NCI-H128 (cell line): ENCODE data around the gene RPS6KA4.
A peak's percentile ranks its signal among the peaks of the same experiment; 100 is the strongest.

ENCODE experiments used
- DNase-seq: peaks from one replicate; lab custom pipeline; 2025; ENCODE audit not compliant: unreplicated experiment; lab: John Stamatoyannopoulos, UW

The RPS6KA4 gene

GRCh38 chr11:64324692-64325469, 34.1 kb upstream of the RPS6KA4 start:
- no peak for DNase-seq

GRCh38 chr11:64327375-64327774, 31.6 kb upstream of the RPS6KA4 start:
- no peak for DNase-seq

- no peak for DNase-seq
Observed at GRCh38 chr11:64327993-64328392, 31.0 kb upstream of the RPS6KA4 start.

GRCh38 chr11:64330888-64331287, 28.1 kb upstream of the RPS6KA4 start:
- DNase-seq: no peak

- DNase-seq: no peak
Observed at GRCh38 chr11:64331569-64332371, 27.2 kb upstream of the RPS6KA4 start.

GRCh38 chr11:64333556-64333955, 25.4 kb upstream of the RPS6KA4 start:
- no peak for DNase-seq

GRCh38 chr11:64334764-64335735, 23.9 kb upstream of the RPS6KA4 start:
- DNase-seq: peak; percentile 31

GRCh38 chr11:64337538-64338249, 21.3 kb upstream of the RPS6KA4 start:
- no peak for DNase-seq

GRCh38 chr11:64338716-64339115, 20.2 kb upstream of the RPS6KA4 start:
- no peak for DNase-seq

- DNase-seq: no peak
Observed at GRCh38 chr11:64339286-64339685, 19.7 kb upstream of the RPS6KA4 start.

- no peak for DNase-seq
Observed at GRCh38 chr11:64339754-64340408, 19.1 kb upstream of the RPS6KA4 start, which contains the start of gene CCDC88B. Gene CCDC88B, plus strand, starts transcription at chr11:64340204. Its CDS starts 63 bp downstream, at chr11:64340267.

GRCh38 chr11:64340671-64341335, 18.2 kb upstream of the RPS6KA4 start:
- no peak for DNase-seq

- DNase-seq: no peak
Observed at GRCh38 chr11:64341429-64341828, 17.5 kb upstream of the RPS6KA4 start.

GRCh38 chr11:64341851-64342791, 16.8 kb upstream of the RPS6KA4 start:
- peak; percentile 28 for DNase-seq

GRCh38 chr11:64342869-64343745, 15.9 kb upstream of the RPS6KA4 start:
- DNase-seq: no peak

GRCh38 chr11:64343767-64344559, 15.0 kb upstream of the RPS6KA4 start:
- DNase-seq: no peak
